ENCODE data around the gene GSN.

- no peak for TF ChIP-seq EZH2 (IDR thresholded peaks at IDR 0.05)
- TF ChIP-seq, protein P1, sequence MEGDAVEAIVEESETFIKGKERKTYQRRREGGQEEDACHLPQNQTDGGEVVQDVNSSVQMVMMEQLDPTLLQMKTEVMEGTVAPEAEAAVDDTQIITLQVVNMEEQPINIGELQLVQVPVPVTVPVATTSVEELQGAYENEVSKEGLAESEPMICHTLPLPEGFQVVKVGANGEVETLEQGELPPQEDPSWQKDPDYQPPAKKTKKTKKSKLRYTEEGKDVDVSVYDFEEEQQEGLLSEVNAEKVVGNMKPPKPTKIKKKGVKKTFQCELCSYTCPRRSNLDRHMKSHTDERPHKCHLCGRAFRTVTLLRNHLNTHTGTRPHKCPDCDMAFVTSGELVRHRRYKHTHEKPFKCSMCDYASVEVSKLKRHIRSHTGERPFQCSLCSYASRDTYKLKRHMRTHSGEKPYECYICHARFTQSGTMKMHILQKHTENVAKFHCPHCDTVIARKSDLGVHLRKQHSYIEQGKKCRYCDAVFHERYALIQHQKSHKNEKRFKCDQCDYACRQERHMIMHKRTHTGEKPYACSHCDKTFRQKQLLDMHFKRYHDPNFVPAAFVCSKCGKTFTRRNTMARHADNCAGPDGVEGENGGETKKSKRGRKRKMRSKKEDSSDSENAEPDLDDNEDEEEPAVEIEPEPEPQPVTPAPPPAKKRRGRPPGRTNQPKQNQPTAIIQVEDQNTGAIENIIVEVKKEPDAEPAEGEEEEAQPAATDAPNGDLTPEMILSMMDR (IDR thresholded peaks at IDR 0.05): no peak
- no peak for TF ChIP-seq EZH2phosphoT487 (IDR thresholded peaks at IDR 0.05)
Measured at GRCh38 chr9:121273064-121273775, 5.3 kb downstream of the GSN start.

All from neural progenitor cell (in vitro differentiated cells).